K562 (cell line): ENCODE data around the gene MPHOSPH8. TPM values are rescaled to one million over a fixed set of nuclear protein-coding genes. Genes with fewer than 3 reads are reported as not detected.
A peak's percentile ranks its signal among the peaks of the same experiment; 100 is the strongest.

Experiments used
- ATAC-seq: fragments of 200-7000 bp; cut with Tn5 transposase; 3 replicates; pipeline ENCODE4 v1.9.1; 2020; ENCODE audit warnings: moderate library complexity
- BruUV-seq: library from RNA; stranded (reverse); fragments of 400-500 nt; replicated peaks from 2 replicates; lab custom pipeline; 2021; lab: Mats Ljungman, UMichigan
- CTCF ChIA-PET: fragments of 300-600 bp; formaldehyde crosslinking; extraction: SDS; loops from one replicate; lab custom pipeline; 2021; ENCODE audit warnings: low intra/inter-chr PET ratio; lab: Yijun Ruan, JAX
- POLR2A ChIA-PET: fragments of 300-600, 350-650 bp; sonication (Branson Sonifier 250); formaldehyde crosslinking; extraction: SDS; loops from one replicate; lab custom pipeline; 2021; ENCODE audit warnings: antibody characterized with exemption, inconsistent platforms; lab: Yijun Ruan, JAX
- DNase-seq, 4 experiments: peaks; one replicate each; pipeline versions ENCODE4 v3.0.0 to v3.0.0-alpha.2; 2011 to 2018; ENCODE audit warnings: low spot score in 3 of 4, mixed read lengths in 3 of 4; ENCODE audit errors: extremely low read depth in 1 of 4
- FAIRE-seq: peaks from 2 replicates; lab custom pipeline; 2011; peaks lifted over from hg19 to GRCh38; lab: Jason Lieb, UNC
- H2AFZ ChIP-seq: 2 replicates; pipeline ENCODE4 v1.6.0; 2011; ENCODE audit warnings: low read depth, low read length, control low read depth, inconsistent platforms
- H3K27ac ChIP-seq: fragments of 200-600 bp; 3 replicates; pipeline ENCODE4 v1.8.0; 2011; ENCODE audit warnings: low read depth, mild to moderate bottlenecking, control low read depth, inconsistent platforms, low read length, moderate library complexity, mixed read lengths; ENCODE audit errors: extremely low read depth
- H3K27me3 ChIP-seq, 2 experiments: fragments of 300-600 bp in 1 of 2; 2 replicates in 1 of 2; 3 replicates in 1 of 2; pipeline versions ENCODE4 v1.6.0 to v1.8.0; 2011; ENCODE audit warnings: inconsistent platforms in 2 of 2, low read length in 2 of 2, mild to moderate bottlenecking in 1 of 2, mixed read lengths in 1 of 2, moderate library complexity in 1 of 2; ENCODE audit not compliant: control insufficient read depth in 2 of 2, insufficient read depth in 2 of 2
- H3K36me3 ChIP-seq: fragments of 300-600 bp; 3 replicates; pipeline ENCODE4 v1.8.0; 2011; ENCODE audit warnings: mild to moderate bottlenecking, low read length, inconsistent platforms; ENCODE audit not compliant: control insufficient read depth, insufficient read depth
- H3K4me1 ChIP-seq, 2 experiments: fragments of 200-600 bp in 1 of 2; replicated peaks in 1 of 2; 2 replicates in 1 of 2; 3 replicates in 1 of 2; pipeline versions ENCODE4 v1.5.1 to v1.8.0; 2011; ENCODE audit warnings: inconsistent platforms in 2 of 2, low read length in 2 of 2, mild to moderate bottlenecking in 1 of 2, mixed read lengths in 1 of 2, moderate library complexity in 1 of 2; ENCODE audit not compliant: control insufficient read depth in 2 of 2, insufficient read depth in 2 of 2
- H3K4me2 ChIP-seq: 2 replicates; pipeline ENCODE4 v1.6.1; 2011; ENCODE audit warnings: low read length, control low read depth, inconsistent platforms, mixed read lengths; ENCODE audit not compliant: insufficient read depth
- H3K4me3 ChIP-seq: fragments of 200-600 bp; sonication (generic), shearing (Covaris generic); 2 replicates; pipeline ENCODE4 v1.5.1; 2016; ENCODE audit warnings: control low read depth, inconsistent platforms
- H3K79me2 ChIP-seq: fragments of 200-600 bp; 3 replicates; pipeline ENCODE4 v1.8.0; 2011; ENCODE audit warnings: low read length, inconsistent platforms; ENCODE audit not compliant: control insufficient read depth, insufficient read depth
- H3K9ac ChIP-seq, 2 experiments: 2 replicates each; pipeline versions ENCODE4 v1.6.0 to v1.6.1; 2011; ENCODE audit warnings: low read depth in 2 of 2, low read length in 2 of 2, control low read depth in 1 of 2, inconsistent platforms in 1 of 2, mild to moderate bottlenecking in 1 of 2, mixed read lengths in 1 of 2; ENCODE audit not compliant: insufficient read depth in 1 of 2
- H3K9me1 ChIP-seq: one replicate; pipeline ENCODE4 v1.6.0; 2011; ENCODE audit warnings: inconsistent platforms, mild to moderate bottlenecking, low read length, moderate library complexity; ENCODE audit not compliant: control insufficient read depth, insufficient read depth
- H3K9me3 ChIP-seq: replicated peaks from 2 replicates; pipeline ENCODE4 v1.5.1; 2011; ENCODE audit warnings: low read depth, low read length, inconsistent platforms; ENCODE audit not compliant: control insufficient read depth, insufficient read depth
- H4K20me1 ChIP-seq: replicated peaks from 2 replicates; pipeline ENCODE4 v1.6.1; 2011; ENCODE audit warnings: low read length, inconsistent platforms, mixed read lengths; ENCODE audit not compliant: control insufficient read depth, insufficient read depth
- ARID2 ChIP-seq: fragments of 450-650 bp; IDR thresholded peaks from 2 replicates; pipeline ENCODE4 v1.6.1; 2017; ENCODE audit warnings: antibody characterized with exemption, mild to moderate bottlenecking
- C11orf30 ChIP-seq: fragments of 450-650 bp; IDR thresholded peaks from 2 replicates; pipeline ENCODE4 v1.6.1; 2016; ENCODE audit warnings: low read depth, mild to moderate bottlenecking
- HMGN3 ChIP-seq: IDR thresholded peaks from 2 replicates; pipeline ENCODE4 v1.6.1; 2011; ENCODE audit warnings: borderline replicate concordance, low read depth, mild to moderate bottlenecking, mixed read lengths, low read length; ENCODE audit not compliant: insufficient read length; ENCODE audit errors: extremely low read depth
- JUND ChIP-seq, 2 experiments: IDR thresholded peaks; 2 replicates in 1 of 2; 3 replicates in 1 of 2; pipeline ENCODE4 v1.6.1; 2011; ENCODE audit warnings: borderline replicate concordance in 2 of 2, low read depth in 2 of 2, low read length in 2 of 2, improper control_type of control experiment in 1 of 2, missing biosample characterization in 1 of 2, missing genetic modification characterization in 1 of 2, missing genetic modification reagents in 1 of 2
- NFRKB ChIP-seq: fragments of 450-650 bp; IDR thresholded peaks from 2 replicates; pipeline ENCODE4 v1.6.1; 2016; ENCODE audit warnings: low read depth
- NR2F6 ChIP-seq: fragments of 450-650 bp; formaldehyde crosslinking; IDR thresholded peaks from 2 replicates; pipeline ENCODE4 v1.4.0; 2020; ENCODE audit warnings: mild to moderate bottlenecking
- PRPF4 ChIP-seq: fragments of 200-400 bp; formaldehyde crosslinking; IDR thresholded peaks from one replicate; pipeline ENCODE4 v1.6.1; 2017; ENCODE audit warnings: low read length, low read depth, mild to moderate bottlenecking; ENCODE audit not compliant: insufficient read depth, poor library complexity, severe bottlenecking
- YBX1 ChIP-seq: fragments of 450-650 bp; IDR thresholded peaks from 2 replicates; pipeline ENCODE4 v1.7.1; 2016; ENCODE audit warnings: mild to moderate bottlenecking
- ZC3H4 ChIP-seq: sonication (generic); formaldehyde crosslinking; IDR thresholded peaks from 2 replicates; pipeline ENCODE4 v1.9.0; 2021; ENCODE audit warnings: missing genetic modification reagents, borderline replicate concordance
- ZNF583 ChIP-seq: fragments of 250-450 bp; sonication (Bioruptor Pico); IDR thresholded peaks from 2 replicates; pipeline ENCODE4 v1.4.0; 2020
- ZNF699 ChIP-seq: fragments of 250-450 bp; sonication (Bioruptor Pico); IDR thresholded peaks from 2 replicates; pipeline ENCODE4 v1.8.0; 2021; ENCODE audit warnings: mild to moderate bottlenecking, moderate library complexity; ENCODE audit not compliant: insufficient replicate concordance
- WGBS: fragments of 100-300 bp; shearing (Covaris generic); methylation state at CpG from one replicate; pipeline ENCODE4 v1.1.6; 2016; ENCODE audit warnings: low coverage, mixed read lengths; ENCODE audit not compliant: insufficient coverage; ENCODE audit errors: missing lambda C conversion rate; 5-methylcytosine and 5-hydroxymethylcytosine counted together
- in situ Hi-C: fragments of 300-500 bp; cut with MboI; formaldehyde crosslinking; loops from 4 replicates; pipeline ENCODE4 v1.15.0; 2018; ENCODE audit warnings: inconsistent platforms, mixed read lengths
- intact Hi-C: fragments of 100-400 bp; cut with micrococcal nuclease; formaldehyde crosslinking; loops from 2 replicates; pipeline ENCODE4 v1.14.2; 2022
- polyA plus RNA-seq, 8 experiments: library from polyadenylated mRNA; depleted of rRNA in 4 of 8; stranded (reverse) in 5 of 8; unstranded in 3 of 8; fragments of >200 nt; fragmentation: Nextera tagmentation in 2 of 8; fragmentation: Illumina TruSeq in 1 of 8; extraction: Ambion mirVana in 2 of 8; extraction: Trizol in 1 of 8; gene quantifications; 2 replicates each; pipeline versions ENCODE4 v1.2.1 to v1.2.3, GENCODE V29; 2011 to 2014; ENCODE audit warnings: inconsistent platforms in 1 of 8, missing spikeins in 1 of 8
- total RNA-seq, 7 experiments: library from RNA; depleted of rRNA in 6 of 7; stranded (reverse); fragments of >200 nt in 6 of 7; fragmentation: Illumina TruSeq in 2 of 7; extraction: Trizol in 2 of 7; gene quantifications; 2 replicates each; pipeline versions ENCODE4 v1.2.1 to v1.2.3, GENCODE V29; 2011 to 2021; ENCODE audit warnings: low replicate concordance in 1 of 7
- TF ChIP-seq, protein P1 (sequence below): fragments of 450-650 bp; IDR thresholded peaks from one replicate; pipeline ENCODE4 v1.6.1; 2018; ENCODE audit warnings: mild to moderate bottlenecking, moderate library complexity; ENCODE audit not compliant: partially characterized antibody
- TF ChIP-seq, protein P2 (sequence below): fragments of 250-450 bp; sonication (Bioruptor Pico); IDR thresholded peaks from 2 replicates; pipeline ENCODE4 v1.4.0; 2020
- TF ChIP-seq, protein P3 (sequence below), 2 experiments: fragments of 450-650 bp; conservative IDR thresholded peaks; 2 replicates each; pipeline ENCODE4 v1.6.1; 2017; ENCODE audit warnings: mild to moderate bottlenecking in 2 of 2, moderate library complexity in 2 of 2

MPHOSPH8 gene
- total and polyA plus RNA-seq, 9 of the 15 experiments (the other 6 are each of a cell fraction or from before 2014, with no cell fraction given): 10.3 to 24.8 (median 16.6) TPM

GRCh38 chr13:19661126-19661525 lies 27.7 kb downstream of the MPHOSPH8 start:
- intact Hi-C loops (no loop called here), in situ Hi-C loops (no loop called here)
- H3K27me3 ChIP-seq: no peaks in the 10 kb centered on the region
- BruUV-seq: no TSS peak
- FAIRE-seq (no peak), DNase-seq (no peak), ATAC-seq (no peak)
- no peak overlapping the region for H3K4me2 ChIP-seq
- 94% methylated on average over 2 of the region's 2 CpGs for WGBS
- H3K36me3 ChIP-seq: peaks cover 61% of the 10 kb centered on the region
- 0 out of 5 replicates have a peak, but pooled peaks cover 0 to 2% of the 10 kb centered on the region in 2 experiments for H3K4me1 ChIP-seq
- H3K27ac ChIP-seq: no peak overlapping the region
- no peaks in the 10 kb centered on the region for H3K9me3 ChIP-seq
- POLR2A ChIA-PET: interaction anchor here (1.6 kb wide), 1 partner anchor 10 kb away, joined by 4 read pairs; no protein-coding TSS in a partner anchor
- H3K4me3 ChIP-seq: no peak overlapping the region
- H3K79me2 ChIP-seq: no peaks in the 10 kb centered on the region
- H4K20me1 ChIP-seq: no peaks in the 10 kb centered on the region
- no peak overlapping the region for H3K9ac ChIP-seq
- H2AFZ ChIP-seq: no peak overlapping the region
- CTCF ChIA-PET: no interaction called here
- no peaks in the 10 kb centered on the region for H3K9me1 ChIP-seq
- TF ChIP-seq ZC3H4 (no peak), YBX1 (no peak), NFRKB (no peak), ZNF699 (CRISPR knock-in tag) (no peak), HMGN3 (no peak), ARID2 (no peak), C11orf30 (peak; percentile 37; the same call in 1 of the 2 replicates), JUND (IDR thresholded peaks at IDR 0.05; ENCODE audit: borderline replicate concordance, low read depth, low read length) (no peak), JUND (tag; IDR thresholded peaks at IDR 0.05; ENCODE audit: borderline replicate concordance, low read depth, low read length) (no peak), NR2F6 (CRISPR knock-in tag) (no peak), PRPF4 (no peak), ZNF583 (no peak)
- TF ChIP-seq, protein P1, sequence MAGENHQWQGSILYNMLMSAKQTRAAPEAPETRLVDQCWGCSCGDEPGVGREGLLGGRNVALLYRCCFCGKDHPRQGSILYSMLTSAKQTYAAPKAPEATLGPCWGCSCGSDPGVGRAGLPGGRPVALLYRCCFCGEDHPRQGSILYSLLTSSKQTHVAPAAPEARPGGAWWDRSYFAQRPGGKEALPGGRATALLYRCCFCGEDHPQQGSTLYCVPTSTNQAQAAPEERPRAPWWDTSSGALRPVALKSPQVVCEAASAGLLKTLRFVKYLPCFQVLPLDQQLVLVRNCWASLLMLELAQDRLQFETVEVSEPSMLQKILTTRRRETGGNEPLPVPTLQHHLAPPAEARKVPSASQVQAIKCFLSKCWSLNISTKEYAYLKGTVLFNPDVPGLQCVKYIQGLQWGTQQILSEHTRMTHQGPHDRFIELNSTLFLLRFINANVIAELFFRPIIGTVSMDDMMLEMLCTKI: no peak
- TF ChIP-seq, protein P2, sequence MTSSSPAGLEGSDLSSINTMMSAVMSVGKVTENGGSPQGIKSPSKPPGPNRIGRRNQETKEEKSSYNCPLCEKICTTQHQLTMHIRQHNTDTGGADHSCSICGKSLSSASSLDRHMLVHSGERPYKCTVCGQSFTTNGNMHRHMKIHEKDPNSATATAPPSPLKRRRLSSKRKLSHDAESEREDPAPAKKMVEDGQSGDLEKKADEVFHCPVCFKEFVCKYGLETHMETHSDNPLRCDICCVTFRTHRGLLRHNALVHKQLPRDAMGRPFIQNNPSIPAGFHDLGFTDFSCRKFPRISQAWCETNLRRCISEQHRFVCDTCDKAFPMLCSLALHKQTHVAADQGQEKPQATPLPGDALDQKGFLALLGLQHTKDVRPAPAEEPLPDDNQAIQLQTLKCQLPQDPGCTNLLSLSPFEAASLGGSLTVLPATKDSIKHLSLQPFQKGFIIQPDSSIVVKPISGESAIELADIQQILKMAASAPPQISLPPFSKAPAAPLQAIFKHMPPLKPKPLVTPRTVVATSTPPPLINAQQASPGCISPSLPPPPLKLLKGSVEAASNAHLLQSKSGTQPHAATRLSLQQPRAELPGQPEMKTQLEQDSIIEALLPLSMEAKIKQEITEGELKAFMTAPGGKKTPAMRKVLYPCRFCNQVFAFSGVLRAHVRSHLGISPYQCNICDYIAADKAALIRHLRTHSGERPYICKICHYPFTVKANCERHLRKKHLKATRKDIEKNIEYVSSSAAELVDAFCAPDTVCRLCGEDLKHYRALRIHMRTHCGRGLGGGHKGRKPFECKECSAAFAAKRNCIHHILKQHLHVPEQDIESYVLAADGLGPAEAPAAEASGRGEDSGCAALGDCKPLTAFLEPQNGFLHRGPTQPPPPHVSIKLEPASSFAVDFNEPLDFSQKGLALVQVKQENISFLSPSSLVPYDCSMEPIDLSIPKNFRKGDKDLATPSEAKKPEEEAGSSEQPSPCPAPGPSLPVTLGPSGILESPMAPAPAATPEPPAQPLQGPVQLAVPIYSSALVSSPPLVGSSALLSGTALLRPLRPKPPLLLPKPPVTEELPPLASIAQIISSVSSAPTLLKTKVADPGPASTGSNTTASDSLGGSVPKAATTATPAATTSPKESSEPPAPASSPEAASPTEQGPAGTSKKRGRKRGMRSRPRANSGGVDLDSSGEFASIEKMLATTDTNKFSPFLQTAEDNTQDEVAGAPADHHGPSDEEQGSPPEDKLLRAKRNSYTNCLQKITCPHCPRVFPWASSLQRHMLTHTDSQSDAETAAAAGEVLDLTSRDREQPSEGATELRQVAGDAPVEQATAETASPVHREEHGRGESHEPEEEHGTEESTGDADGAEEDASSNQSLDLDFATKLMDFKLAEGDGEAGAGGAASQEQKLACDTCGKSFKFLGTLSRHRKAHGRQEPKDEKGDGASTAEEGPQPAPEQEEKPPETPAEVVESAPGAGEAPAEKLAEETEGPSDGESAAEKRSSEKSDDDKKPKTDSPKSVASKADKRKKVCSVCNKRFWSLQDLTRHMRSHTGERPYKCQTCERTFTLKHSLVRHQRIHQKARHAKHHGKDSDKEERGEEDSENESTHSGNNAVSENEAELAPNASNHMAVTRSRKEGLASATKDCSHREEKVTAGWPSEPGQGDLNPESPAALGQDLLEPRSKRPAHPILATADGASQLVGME (CRISPR knock-in tag): no peak
- TF ChIP-seq, protein P3, sequence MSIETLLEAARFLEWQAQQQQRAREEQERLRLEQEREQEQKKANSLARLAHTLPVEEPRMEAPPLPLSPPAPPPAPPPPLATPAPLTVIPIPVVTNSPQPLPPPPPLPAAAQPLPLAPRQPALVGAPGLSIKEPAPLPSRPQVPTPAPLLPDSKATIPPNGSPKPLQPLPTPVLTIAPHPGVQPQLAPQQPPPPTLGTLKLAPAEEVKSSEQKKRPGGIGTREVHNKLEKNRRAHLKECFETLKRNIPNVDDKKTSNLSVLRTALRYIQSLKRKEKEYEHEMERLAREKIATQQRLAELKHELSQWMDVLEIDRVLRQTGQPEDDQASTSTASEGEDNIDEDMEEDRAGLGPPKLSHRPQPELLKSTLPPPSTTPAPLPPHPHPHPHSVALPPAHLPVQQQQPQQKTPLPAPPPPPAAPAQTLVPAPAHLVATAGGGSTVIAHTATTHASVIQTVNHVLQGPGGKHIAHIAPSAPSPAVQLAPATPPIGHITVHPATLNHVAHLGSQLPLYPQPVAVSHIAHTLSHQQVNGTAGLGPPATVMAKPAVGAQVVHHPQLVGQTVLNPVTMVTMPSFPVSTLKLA (conservative IDR thresholded peaks at IDR 0.05): no peak
